AG20443 (cell line): ENCODE measurements around the gene KCNH2.

Source experiments
- DNase-seq: peaks from one replicate; pipeline ENCODE4 v3.0.0; 2012; ENCODE audit warnings: low spot score, mixed read lengths

The KCNH2 gene

GRCh38 chr7:150904011-150904909, 73.9 kb downstream of the KCNH2 start:
- DNase-seq = no peak

- peak; percentile 81 for DNase-seq
Observed at GRCh38 chr7:150903606-150904005, 74.5 kb downstream of the KCNH2 start.

- DNase-seq = no peak
Observed at GRCh38 chr7:150902078-150903033, 75.8 kb downstream of the KCNH2 start.

- no peak for DNase-seq
Observed at GRCh38 chr7:150901160-150902035, 76.7 kb downstream of the KCNH2 start.

DNA sequence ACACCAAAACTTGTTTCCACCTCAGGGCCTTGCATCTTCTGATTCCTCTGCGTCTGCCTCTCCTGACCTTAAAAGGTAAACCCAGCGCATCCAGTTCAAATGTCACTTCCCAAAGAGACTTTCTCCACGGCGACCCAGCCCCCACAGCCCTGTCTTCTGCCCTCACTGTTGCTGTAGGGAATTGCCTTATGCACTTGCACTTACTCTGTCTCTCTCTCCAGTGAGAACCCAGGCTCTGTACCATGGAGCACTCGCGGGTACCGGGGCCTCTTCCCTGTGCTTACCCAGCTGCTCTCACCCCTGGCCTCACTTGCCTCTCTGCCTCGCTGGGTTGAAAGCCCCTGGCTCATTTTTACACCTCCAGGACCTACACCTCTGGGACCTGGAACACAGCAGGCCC, 77.4 kb downstream of the KCNH2 start:
- DNase-seq = no peak

GRCh38 chr7:150898475-150899011, 79.6 kb downstream of the KCNH2 start:
- peak; percentile 90 for DNase-seq

DNA sequence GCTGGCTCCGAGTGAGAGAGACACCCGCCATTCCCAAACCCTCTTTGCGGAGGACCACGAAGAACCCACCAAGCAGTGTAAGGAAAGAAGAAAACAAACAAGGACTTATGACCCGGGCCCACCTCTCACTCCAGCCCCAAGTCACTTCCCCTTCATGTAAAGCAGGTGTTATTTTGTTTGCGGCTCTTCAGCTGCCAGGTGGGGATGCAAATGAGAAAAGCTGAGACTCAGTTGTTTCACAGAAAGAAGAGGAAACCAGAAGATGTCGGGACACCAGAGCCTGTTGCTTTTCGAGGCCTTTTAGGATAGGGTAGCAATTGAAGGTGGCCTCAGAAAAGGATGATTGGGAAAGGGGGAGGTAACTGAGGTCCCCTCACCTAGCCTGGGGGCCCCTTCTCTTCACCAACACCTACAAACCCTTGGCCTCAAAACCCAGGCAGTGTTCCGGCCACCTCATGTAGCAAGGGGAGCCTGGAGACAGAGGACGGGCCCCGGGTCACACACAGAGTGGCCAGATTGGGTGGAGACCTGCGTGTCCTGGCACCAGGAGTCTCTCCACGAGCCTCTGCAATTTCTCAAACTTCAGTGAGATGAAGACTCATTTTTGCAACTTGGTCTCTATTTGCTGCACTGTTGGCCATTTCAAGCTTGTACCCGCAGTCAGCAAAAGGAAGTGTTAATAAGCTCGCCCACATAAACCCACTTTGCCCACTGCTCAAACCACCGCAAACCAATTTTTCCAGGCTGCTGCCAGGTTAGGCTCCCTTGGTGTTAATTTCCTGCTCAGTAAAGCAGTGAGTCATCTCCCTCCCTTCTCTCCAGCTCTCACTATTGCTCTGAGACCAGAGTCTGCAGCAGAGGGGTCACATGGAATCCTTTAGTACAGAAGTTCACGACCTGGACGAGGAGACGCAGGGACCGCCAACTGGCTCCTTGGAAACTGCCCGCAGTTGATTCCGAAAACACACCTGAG, 80.3 kb downstream of the KCNH2 start:
- DNase-seq = no peak

DNA sequence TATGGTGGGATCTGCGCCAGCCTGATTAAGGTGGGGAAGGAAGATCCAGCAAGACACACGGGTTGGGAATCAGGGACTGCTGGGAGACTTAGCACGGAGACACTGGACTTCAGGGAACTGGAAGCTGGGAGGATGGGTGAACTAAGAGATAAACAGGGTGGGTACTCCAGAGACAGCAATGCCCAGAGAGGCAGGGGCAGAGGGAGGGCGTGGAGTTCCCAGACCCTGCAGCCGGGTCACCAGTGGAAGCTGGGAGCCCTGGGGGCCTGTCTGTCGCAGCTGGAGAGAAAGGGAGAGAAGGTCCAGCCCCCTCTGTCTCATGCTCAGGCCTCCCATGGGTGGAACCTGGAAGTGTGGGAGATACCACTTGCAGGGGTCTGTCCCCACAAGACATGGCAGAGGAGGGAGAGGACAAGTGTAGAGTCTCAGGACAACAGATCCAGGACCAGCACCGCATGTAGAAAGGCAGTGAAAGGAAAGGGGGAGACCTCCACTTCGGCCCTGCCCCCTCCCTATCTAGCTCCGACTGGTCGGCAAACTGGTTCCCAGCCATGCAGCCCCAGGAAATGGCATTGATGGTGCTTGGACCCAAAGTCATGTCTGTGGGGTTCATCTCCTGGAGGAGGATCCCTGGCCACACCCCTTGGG, 81.4 kb downstream of the KCNH2 start:
- no peak for DNase-seq

GRCh38 chr7:150895809-150896208, 82.3 kb downstream of the KCNH2 start:
- no peak for DNase-seq
